MCF 10A (cell line): ENCODE results near the gene C10orf105. TPM values are rescaled to one million over a fixed set of nuclear protein-coding genes. Genes with fewer than 3 reads are reported as not detected.

Source experiments
- BruUV-seq: library from RNA; stranded (reverse); fragments of 400-500 nt; replicated peaks from 2 replicates; lab custom pipeline; 2021; lab: Mats Ljungman, UMichigan
- CTCF ChIA-PET: fragments of 300-600 bp; sonication (Branson Sonifier 250); formaldehyde crosslinking; extraction: SDS; loops from one replicate; lab custom pipeline; 2021; ENCODE audit warnings: antibody characterized with exemption, inconsistent platforms; lab: Yijun Ruan, JAX
- POLR2A ChIA-PET: fragments of 300-600, 350-650 bp; sonication (Branson Sonifier 250); formaldehyde crosslinking; extraction: SDS; loops from one replicate; lab custom pipeline; 2020; ENCODE audit warnings: antibody characterized with exemption, inconsistent platforms; lab: Yijun Ruan, JAX
- DNase-seq: peaks from one replicate; pipeline ENCODE4 v3.0.0-alpha.2; 2018; ENCODE audit not compliant: unreplicated experiment
- H3K27ac Mint-ChIP-seq: one replicate; pipeline ENCODE4 v1.8.0; 2022; ENCODE audit warnings: mild to moderate bottlenecking, low read depth, mixed read lengths; ENCODE audit not compliant: unreplicated experiment
- H3K27me3 Mint-ChIP-seq: one replicate; pipeline ENCODE4 v1.8.0; 2022; ENCODE audit warnings: mixed read lengths; ENCODE audit not compliant: insufficient read depth, unreplicated experiment
- H3K36me3 Mint-ChIP-seq: one replicate; pipeline ENCODE4 v1.8.0; 2022; ENCODE audit warnings: mild to moderate bottlenecking, moderate library complexity, mixed read lengths; ENCODE audit not compliant: insufficient read depth, unreplicated experiment
- H3K4me1 Mint-ChIP-seq: one replicate; pipeline ENCODE4 v1.8.0; 2022; ENCODE audit warnings: mixed read lengths; ENCODE audit not compliant: insufficient read depth, unreplicated experiment
- H3K4me3 Mint-ChIP-seq: one replicate; pipeline ENCODE4 v1.8.0; 2022; ENCODE audit warnings: mild to moderate bottlenecking, moderate library complexity, mixed read lengths; ENCODE audit not compliant: unreplicated experiment
- H3K9me3 Mint-ChIP-seq: one replicate; pipeline ENCODE4 v1.8.0; 2022; ENCODE audit warnings: mixed read lengths; ENCODE audit not compliant: unreplicated experiment
- intact Hi-C: fragments of 100-400 bp; cut with micrococcal nuclease; formaldehyde crosslinking; loops from 2 replicates; pipeline ENCODE4 v1.14.1; 2022
- total RNA-seq: library from RNA; stranded (reverse); gene quantifications from 2 replicates; pipeline ENCODE4 v1.2.3, GENCODE V29; 2022
- TF ChIP-seq, protein P1 (sequence below): fragments of 200-600 bp; IDR thresholded peaks from one replicate; pipeline ENCODE4 v1.8.0; 2022; ENCODE audit warnings: antibody characterized with exemption, mild to moderate bottlenecking; ENCODE audit not compliant: unreplicated experiment

The C10orf105 gene
- total RNA-seq, 1 experiment from 2014 or later = not detected

DNA sequence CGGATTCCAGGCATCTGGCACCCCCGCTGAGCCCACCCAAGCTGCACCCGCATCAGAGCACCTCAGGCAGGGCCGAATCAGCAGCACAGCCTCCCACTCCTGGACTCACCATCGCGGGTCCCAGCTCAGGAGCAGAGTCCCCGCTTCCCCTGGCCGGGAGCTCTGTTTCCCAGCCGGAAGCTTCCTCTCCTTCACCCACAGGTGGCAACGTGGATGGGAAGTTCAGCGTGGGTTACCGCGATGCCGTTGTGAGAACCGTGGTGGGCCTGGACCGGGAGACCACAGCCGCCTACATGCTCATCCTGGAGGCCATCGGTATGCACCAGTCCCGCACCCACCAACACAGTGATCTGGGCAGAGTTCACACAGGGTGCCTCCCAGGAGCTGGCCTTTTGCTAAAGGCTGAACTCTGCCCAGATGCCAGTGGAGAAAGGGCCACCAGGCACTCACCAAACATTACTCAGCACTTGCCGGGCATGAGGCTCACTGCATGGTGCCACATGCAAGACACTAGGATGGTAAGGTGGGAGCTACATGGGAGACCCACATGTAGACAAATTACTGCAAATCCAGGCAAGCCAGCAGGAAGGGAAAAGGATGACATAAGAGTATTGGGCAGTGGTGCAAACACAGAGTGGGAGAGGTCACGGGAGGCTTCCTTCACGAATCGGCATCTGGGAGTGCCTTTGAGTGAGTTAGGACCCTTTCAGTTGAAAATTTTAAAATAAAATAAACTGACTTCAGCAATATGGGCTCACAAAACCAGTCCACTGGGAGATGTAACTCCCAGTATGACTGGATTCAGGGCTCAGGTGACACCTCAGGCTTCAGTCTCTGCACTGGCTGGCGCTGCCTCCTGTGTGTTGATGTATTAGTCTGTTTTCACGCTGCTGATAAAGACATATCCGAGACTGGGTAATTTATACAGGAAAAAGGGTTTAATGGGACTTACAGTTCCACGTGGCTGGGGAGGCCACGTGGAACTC is 10.4 kb downstream of the C10orf105 start:
- no peaks in the 10 kb centered on the region for H3K36me3 Mint-ChIP-seq
- ChIA-PET POLR2A (no interaction called here), CTCF (interaction anchor here (0.6 to 6.1 kb wide), 14 partner anchors 12 to 395 kb away, joined by 3 to 57 read pairs (median 4); partner anchors contain the start of gene SLC29A3)
- no peak overlapping the region for H3K4me3 Mint-ChIP-seq
- H3K4me1 Mint-ChIP-seq = peaks cover 19% of the 10 kb centered on the region
- intact Hi-C loops = loop anchor here (2.0 kb wide), 1 partner anchor 324 kb away; no protein-coding TSS in a partner anchor
- no peaks in the 10 kb centered on the region for H3K9me3 Mint-ChIP-seq
- BruUV-seq = no TSS peak
- H3K27me3 Mint-ChIP-seq = no peaks in the 10 kb centered on the region
- TF ChIP-seq, protein P1, sequence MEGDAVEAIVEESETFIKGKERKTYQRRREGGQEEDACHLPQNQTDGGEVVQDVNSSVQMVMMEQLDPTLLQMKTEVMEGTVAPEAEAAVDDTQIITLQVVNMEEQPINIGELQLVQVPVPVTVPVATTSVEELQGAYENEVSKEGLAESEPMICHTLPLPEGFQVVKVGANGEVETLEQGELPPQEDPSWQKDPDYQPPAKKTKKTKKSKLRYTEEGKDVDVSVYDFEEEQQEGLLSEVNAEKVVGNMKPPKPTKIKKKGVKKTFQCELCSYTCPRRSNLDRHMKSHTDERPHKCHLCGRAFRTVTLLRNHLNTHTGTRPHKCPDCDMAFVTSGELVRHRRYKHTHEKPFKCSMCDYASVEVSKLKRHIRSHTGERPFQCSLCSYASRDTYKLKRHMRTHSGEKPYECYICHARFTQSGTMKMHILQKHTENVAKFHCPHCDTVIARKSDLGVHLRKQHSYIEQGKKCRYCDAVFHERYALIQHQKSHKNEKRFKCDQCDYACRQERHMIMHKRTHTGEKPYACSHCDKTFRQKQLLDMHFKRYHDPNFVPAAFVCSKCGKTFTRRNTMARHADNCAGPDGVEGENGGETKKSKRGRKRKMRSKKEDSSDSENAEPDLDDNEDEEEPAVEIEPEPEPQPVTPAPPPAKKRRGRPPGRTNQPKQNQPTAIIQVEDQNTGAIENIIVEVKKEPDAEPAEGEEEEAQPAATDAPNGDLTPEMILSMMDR = no peak
- H3K27ac Mint-ChIP-seq = no peak overlapping the region
- DNase-seq = no peak

GRCh38 chr10:71708301-71708703 is 11.3 kb downstream of the C10orf105 start:
- Mint-ChIP-seq H3K4me1 (peaks cover 11% of the 10 kb centered on the region), H3K27ac (no peak overlapping the region), H3K27me3 (no peaks in the 10 kb centered on the region), H3K4me3 (no peak overlapping the region), H3K9me3 (no peaks in the 10 kb centered on the region), H3K36me3 (no peaks in the 10 kb centered on the region)
- CTCF ChIA-PET = interaction anchor here (0.5 to 6.1 kb wide), 23 partner anchors 8 to 732 kb away, joined by 3 to 57 read pairs (median 3); partner anchors contain the start of gene SLC29A3
- no TSS peak for BruUV-seq
- TF ChIP-seq, protein P1 = peak; percentile 84
- DNase-seq = peak; percentile 47
- POLR2A ChIA-PET = no interaction called here
- intact Hi-C loops = loop anchor here (2.0 kb wide), 1 partner anchor 324 kb away; no protein-coding TSS in a partner anchor

- TF ChIP-seq, protein P1 = no peak
- Mint-ChIP-seq H3K36me3 (no peaks in the 10 kb centered on the region), H3K4me1 (peaks cover 5% of the 10 kb centered on the region), H3K27me3 (no peaks in the 10 kb centered on the region), H3K9me3 (no peaks in the 10 kb centered on the region), H3K4me3 (no peak overlapping the region), H3K27ac (no peak overlapping the region)
- ChIA-PET POLR2A (interaction anchor here (0.7 kb wide), 1 partner anchor 11 kb away, joined by 3 read pairs; no protein-coding TSS in a partner anchor), CTCF (interaction anchor here (0.5 to 6.1 kb wide), 17 partner anchors 10 to 644 kb away, joined by 3 to 57 read pairs (median 3); partner anchors contain the start of gene SLC29A3)
- no TSS peak for BruUV-seq
- DNase-seq = no peak
- intact Hi-C loops = no loop called here
These were observed 12.3 kb downstream of the C10orf105 start for GRCh38 chr10:71707240-71707789.
